ENCODE measurements around the gene HSD17B2.

The HSD17B2 gene

GRCh38 chr16:82134846-82135245 lies 99.8 kb downstream of the HSD17B2 start:
- no peak for TF ChIP-seq FOXP2 (optimal IDR thresholded peaks at IDR 0.05; ENCODE audit: borderline replicate concordance, extremely low read depth, extremely low read length, insufficient read depth)
- TF ChIP-seq POLR2AphosphoS5 (IDR thresholded peaks at IDR 0.05; ENCODE audit: low read depth, low read length): no peak
- TF ChIP-seq TAF1 (IDR thresholded peaks at IDR 0.05; ENCODE audit: borderline replicate concordance, insufficient read depth, low read length): no peak
- TF ChIP-seq SIN3A (IDR thresholded peaks at IDR 0.05; ENCODE audit: borderline replicate concordance, insufficient read depth, low read length): no peak
- no peak for TF ChIP-seq REST (IDR thresholded peaks at IDR 0.05; ENCODE audit: insufficient read depth in 1 of 2, low read depth in 2 of 2, low read length in 2 of 2)

- TF ChIP-seq REST (IDR thresholded peaks at IDR 0.05; ENCODE audit: insufficient read depth in 1 of 2, low read depth in 2 of 2, low read length in 2 of 2): no peak
- TF ChIP-seq TAF1 (IDR thresholded peaks at IDR 0.05; ENCODE audit: borderline replicate concordance, insufficient read depth, low read length): no peak
Measured at GRCh38 chr16:82135844-82136243, 100.8 kb downstream of the HSD17B2 start.

GRCh38 chr16:82136956-82137821 lies 102.1 kb downstream of the HSD17B2 start:
- TF ChIP-seq FOXP2 (optimal IDR thresholded peaks at IDR 0.05; ENCODE audit: borderline replicate concordance, extremely low read depth, extremely low read length, insufficient read depth) (no peak), POLR2AphosphoS5 (IDR thresholded peaks at IDR 0.05; ENCODE audit: low read depth, low read length) (no peak), REST (IDR thresholded peaks at IDR 0.05; ENCODE audit: insufficient read depth in 1 of 2, low read depth in 2 of 2, low read length in 2 of 2) (no peak), TAF1 (IDR thresholded peaks at IDR 0.05; ENCODE audit: borderline replicate concordance, insufficient read depth, low read length) (no peak), SIN3A (IDR thresholded peaks at IDR 0.05; ENCODE audit: borderline replicate concordance, insufficient read depth, low read length) (no peak)

- TF ChIP-seq TAF1 (IDR thresholded peaks at IDR 0.05; ENCODE audit: borderline replicate concordance, insufficient read depth, low read length) (no peak), POLR2AphosphoS5 (IDR thresholded peaks at IDR 0.05; ENCODE audit: low read depth, low read length) (no peak)
Measured at GRCh38 chr16:82137822-82138167, 102.7 kb downstream of the HSD17B2 start.

- TF ChIP-seq TAF1 (IDR thresholded peaks at IDR 0.05; ENCODE audit: borderline replicate concordance, insufficient read depth, low read length): no peak
- TF ChIP-seq POLR2AphosphoS5 (IDR thresholded peaks at IDR 0.05; ENCODE audit: low read depth, low read length): no peak
- no peak for TF ChIP-seq SIN3A (IDR thresholded peaks at IDR 0.05; ENCODE audit: borderline replicate concordance, insufficient read depth, low read length)
- TF ChIP-seq REST (IDR thresholded peaks at IDR 0.05; ENCODE audit: insufficient read depth in 1 of 2, low read depth in 2 of 2, low read length in 2 of 2): no peak
- no peak for TF ChIP-seq FOXP2 (optimal IDR thresholded peaks at IDR 0.05; ENCODE audit: borderline replicate concordance, extremely low read depth, extremely low read length, insufficient read depth)
Measured at GRCh38 chr16:82138478-82139285, 103.6 kb downstream of the HSD17B2 start.
